ENCODE data around the gene TMEM81.

GRCh38 chr1:205109711-205110110 is 25.5 kb upstream of the TMEM81 start:
- TF ChIP-seq CTCF (optimal IDR thresholded peaks at IDR 0.05 in 1 of 3, IDR thresholded peaks at IDR 0.05 in 1 of 3, conservative IDR thresholded peaks at IDR 0.05 in 1 of 3; ENCODE audit: extremely low read depth in 1 of 3, insufficient read depth in 2 of 3, low read length in 3 of 3) (no peak), EZH2 (IDR thresholded peaks at IDR 0.05; ENCODE audit: low read length) (no peak)

Data from keratinocyte (primary cell).